ENCODE measurements around the gene TCFL5.
A peak's percentile ranks its signal among the peaks of the same experiment; 100 is the strongest.

The TCFL5 gene

GRCh38 chr20:62797671-62798532 is 63.7 kb downstream of the TCFL5 start:
- no peak for DNase-seq (ENCODE audit: low read depth in 2 of 2)

GRCh38 chr20:62796699-62797491 is 64.7 kb downstream of the TCFL5 start:
- DNase-seq (ENCODE audit: low read depth in 2 of 2) = no peak

DNA sequence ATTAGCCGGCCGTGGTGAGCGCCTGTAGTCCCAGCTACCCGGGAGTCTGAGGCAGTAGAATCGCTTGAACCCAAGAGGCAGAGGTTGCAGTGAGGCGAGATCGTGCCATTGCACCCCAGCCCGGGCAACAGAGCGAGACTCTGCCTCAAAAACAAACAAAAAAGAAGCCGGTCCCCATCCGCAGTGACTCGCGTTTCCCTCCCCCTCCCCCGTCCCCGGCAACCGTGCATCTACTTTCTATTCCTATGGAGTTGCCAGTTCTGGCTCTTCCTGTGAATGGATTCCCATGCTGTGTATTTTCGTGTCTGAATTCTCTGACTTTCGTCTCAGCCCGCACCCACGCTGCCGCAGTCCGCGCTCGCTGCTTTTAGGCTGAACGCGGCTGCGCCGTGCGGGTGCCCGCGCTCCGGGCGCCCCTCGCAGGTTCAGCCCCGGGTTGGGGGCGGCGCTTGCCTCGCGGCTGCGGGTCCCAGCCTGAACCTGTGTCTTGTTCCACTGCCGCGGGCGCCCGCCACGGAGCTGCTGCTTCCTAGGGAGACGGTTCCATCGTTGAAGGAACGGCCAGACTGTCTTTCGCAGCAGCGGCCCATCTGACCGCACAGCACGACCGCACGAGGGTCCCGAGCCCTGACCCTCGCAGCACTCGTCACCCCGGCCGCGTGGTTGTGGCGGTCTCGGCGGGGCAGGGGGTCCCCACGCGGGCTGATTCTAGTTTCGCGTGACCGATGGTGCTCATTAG is 66.4 kb downstream of the TCFL5 start:
- DNase-seq (ENCODE audit: low read depth in 2 of 2) = no peak

DNA sequence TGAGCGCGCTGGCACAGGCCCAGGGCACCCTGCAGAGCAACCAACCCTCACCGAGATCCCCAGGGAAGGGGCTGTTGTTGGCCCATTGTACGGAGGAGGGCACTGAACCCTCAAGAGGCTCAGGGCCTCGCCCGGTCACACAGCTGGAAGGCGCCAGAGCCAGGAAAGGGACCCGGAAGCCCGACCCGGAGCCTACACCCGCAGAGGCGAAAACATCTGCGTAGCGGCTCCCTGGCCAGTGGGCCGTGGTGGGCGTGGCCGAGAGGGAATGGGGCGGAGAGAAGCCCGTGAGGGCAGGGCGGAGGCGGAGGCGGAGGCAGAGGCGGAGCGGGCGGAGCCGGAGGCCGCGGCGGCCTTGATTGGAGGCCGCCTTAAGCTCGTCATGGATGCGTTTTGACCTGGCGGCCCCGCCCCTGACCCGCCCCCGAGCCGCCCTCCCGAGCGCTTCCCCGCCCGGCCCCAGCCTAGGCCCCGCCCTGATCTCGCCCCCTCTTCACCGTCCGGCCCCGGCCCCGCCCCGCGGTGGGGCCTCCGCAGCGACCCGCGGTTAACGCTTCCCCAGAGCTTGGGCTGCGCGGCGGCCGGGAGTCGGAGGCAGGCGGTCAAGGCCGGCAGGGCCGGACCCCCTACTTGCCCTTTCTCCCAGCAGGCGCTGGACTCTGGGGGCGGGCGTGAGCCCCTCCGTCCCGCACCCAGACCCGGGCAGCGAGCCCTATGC is 67.5 kb downstream of the TCFL5 start:
- peak; percentile 85 to 88 for DNase-seq (ENCODE audit: low read depth in 2 of 2)

DNA sequence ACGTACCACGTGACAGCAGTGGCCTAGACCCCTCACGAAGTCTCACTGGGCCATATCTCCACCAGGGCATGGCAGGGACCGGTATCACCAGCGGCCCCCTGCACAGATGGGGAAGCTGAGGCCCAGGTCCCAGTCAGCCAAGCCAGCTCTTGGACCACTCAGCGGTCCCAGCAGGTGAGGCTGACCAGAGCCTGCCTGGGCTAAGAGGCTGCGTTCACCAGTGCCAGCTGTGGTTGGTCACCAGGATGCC is 67.9 kb downstream of the TCFL5 start:
- DNase-seq (ENCODE audit: low read depth in 2 of 2) = no peak

DNA sequence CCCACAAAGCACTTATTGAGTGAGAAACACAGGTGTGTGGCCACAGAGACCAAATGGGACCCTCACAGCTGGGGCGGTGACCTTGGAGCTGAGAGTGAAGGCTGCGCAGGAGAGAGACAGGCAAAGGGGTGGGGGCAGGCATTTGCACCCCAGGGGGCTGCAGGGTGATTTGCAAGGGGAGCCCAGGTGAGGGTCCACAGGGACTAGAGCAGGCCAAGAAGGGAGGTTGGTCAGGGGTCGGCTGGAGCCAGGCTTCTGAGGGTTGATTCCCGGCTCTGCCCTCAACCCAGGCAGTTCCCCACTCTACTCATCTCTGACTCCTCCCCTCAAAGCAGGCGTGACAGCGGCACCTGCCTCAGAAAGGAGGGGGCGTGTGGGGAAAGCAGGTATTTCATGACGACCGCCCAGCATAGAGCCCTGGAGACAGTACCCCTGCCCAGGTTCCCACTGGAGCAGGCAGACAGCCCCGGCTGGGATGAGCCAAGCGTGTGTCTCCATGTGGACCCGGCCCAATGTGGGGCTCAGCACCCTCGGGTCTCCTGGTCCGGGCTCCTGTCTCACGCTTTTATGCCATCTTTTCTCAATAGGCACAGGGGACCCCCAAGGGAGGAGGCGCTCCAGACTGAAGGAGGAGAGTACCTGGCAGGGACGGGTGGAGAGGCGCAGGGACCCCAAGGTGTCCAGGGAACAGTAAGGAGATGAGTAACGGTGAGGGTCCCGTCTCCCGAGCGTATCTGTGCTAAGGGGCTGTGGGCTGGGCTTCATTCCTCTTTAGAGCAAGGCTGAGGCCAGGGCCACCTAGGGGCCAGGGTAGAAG is 68.5 kb downstream of the TCFL5 start:
- no peak for DNase-seq (ENCODE audit: low read depth in 2 of 2)

DNA sequence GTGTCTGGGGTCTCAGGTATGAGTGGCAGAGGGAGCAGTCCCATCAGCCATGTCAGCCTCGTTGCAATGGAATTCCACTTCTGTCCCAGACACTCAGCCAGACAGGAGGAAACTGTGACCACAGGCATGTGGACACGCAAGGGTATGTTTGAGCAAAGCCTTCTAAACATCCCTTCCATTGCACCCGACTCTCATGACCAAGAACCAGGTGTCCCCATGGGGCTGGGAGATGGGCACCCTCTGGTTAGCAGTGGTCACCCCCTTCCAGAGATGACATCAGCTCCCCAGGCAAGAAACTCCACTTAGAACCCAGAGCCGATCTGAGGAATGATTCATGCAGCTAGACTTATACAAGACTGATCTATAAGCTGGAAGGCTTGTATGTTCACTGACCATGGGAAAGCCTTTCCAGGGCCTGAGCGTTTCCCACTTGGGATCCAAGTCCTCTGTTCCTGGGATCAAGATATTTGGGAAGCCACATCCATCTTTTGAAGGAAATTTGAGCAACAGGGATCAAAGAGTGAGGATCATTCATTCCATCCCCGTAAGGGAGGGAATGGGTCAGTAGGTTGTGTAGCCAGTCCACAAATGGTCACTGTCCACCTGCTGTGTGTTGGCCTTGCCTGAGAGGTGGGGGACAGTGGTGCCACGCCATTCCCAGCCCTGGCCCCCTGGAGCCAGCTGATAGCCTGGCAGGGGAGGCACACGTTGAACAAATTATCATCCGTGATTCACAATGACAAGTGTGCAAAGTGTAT is 69.3 kb downstream of the TCFL5 start:
- no peak for DNase-seq (ENCODE audit: low read depth in 2 of 2)

GRCh38 chr20:62791301-62792181 is 70.1 kb downstream of the TCFL5 start:
- DNase-seq (ENCODE audit: low read depth in 2 of 2) = peak; percentile 69 to 75
